Activated CD8-positive, alpha-beta memory T cell treated with anti-CD3 and anti-CD28 coated beads, Interleukin-2, amount 50 U/mL, for 1 hour (primary cell): ENCODE results near the gene TMEM222.

Experiments
- DNase-seq: peaks from one replicate; pipeline ENCODE4 v3.0.0-alpha.2; 2020; ENCODE audit errors: extremely low read depth

The TMEM222 gene

GRCh38 chr1:27306892-27307761 lies 14.8 kb upstream of the TMEM222 start:
- DNase-seq: no peak

GRCh38 chr1:27307874-27308598 lies 13.9 kb upstream of the TMEM222 start:
- DNase-seq: no peak

GRCh38 chr1:27314169-27314568 lies 7.8 kb upstream of the TMEM222 start:
- DNase-seq: no peak

GRCh38 chr1:27314737-27315136 lies 7.2 kb upstream of the TMEM222 start:
- DNase-seq: no peak

- no peak for DNase-seq
Observed at GRCh38 chr1:27316860-27317259, 5.1 kb upstream of the TMEM222 start.

GRCh38 chr1:27318136-27318535 lies 3.8 kb upstream of the TMEM222 start:
- no peak for DNase-seq

GRCh38 chr1:27318596-27318995 lies 3.4 kb upstream of the TMEM222 start:
- no peak for DNase-seq

- no peak for DNase-seq
Observed at GRCh38 chr1:27322569-27323240, 742 bp downstream of the TMEM222 start.

GRCh38 chr1:27325286-27325685 lies 3.3 kb downstream of the TMEM222 start:
- DNase-seq: no peak

GRCh38 chr1:27327964-27328363 lies 6.0 kb downstream of the TMEM222 start:
- DNase-seq: no peak

- DNase-seq: no peak
Observed at GRCh38 chr1:27330786-27331185, 8.8 kb downstream of the TMEM222 start.

GRCh38 chr1:27331426-27331825 lies 9.5 kb downstream of the TMEM222 start:
- DNase-seq: no peak

- no peak for DNase-seq
Observed at GRCh38 chr1:27331922-27332321, 10.0 kb downstream of the TMEM222 start.

- no peak for DNase-seq
Observed at GRCh38 chr1:27332536-27333281, 10.7 kb downstream of the TMEM222 start.

GRCh38 chr1:27333717-27334279 lies 11.8 kb downstream of the TMEM222 start:
- DNase-seq: no peak

- no peak for DNase-seq
Observed at GRCh38 chr1:27335506-27336422, 13.8 kb downstream of the TMEM222 start.

- no peak for DNase-seq
Observed at GRCh38 chr1:27336756-27337155, 14.8 kb downstream of the TMEM222 start.

- DNase-seq: no peak
Observed at GRCh38 chr1:27338751-27339150, 16.8 kb downstream of the TMEM222 start.

GRCh38 chr1:27339213-27339612 lies 17.2 kb downstream of the TMEM222 start:
- no peak for DNase-seq

- no peak for DNase-seq
Observed at GRCh38 chr1:27341525-27342252, 19.7 kb downstream of the TMEM222 start, which contains the start of gene SYTL1. TSS of gene SYTL1 (plus strand) at chr1:27342022. CDS start at chr1:27345335, 3,313 bp downstream.
